ENCODE results near the gene CBX2.
A peak's percentile ranks its signal among the peaks of the same experiment; 100 is the strongest.

Gene CBX2

GRCh38 chr17:79779084-79779529, 1.2 kb downstream of the CBX2 start:
- no peak for TF ChIP-seq CTCF (conservative IDR thresholded peaks at IDR 0.05; ENCODE audit: low read depth, low read length)
- DNase-seq (ENCODE audit: low read depth), result no peak
- peak overlapping the region; percentile 47 for H3K4me3 ChIP-seq (ENCODE audit: low read length)

GRCh38 chr17:79779661-79780365, 1.9 kb downstream of the CBX2 start:
- H3K4me3 ChIP-seq (ENCODE audit: low read length), result no peak overlapping the region
- no peak for TF ChIP-seq CTCF (conservative IDR thresholded peaks at IDR 0.05; ENCODE audit: low read depth, low read length)
- no peak for DNase-seq (ENCODE audit: low read depth)

- TF ChIP-seq CTCF (conservative IDR thresholded peaks at IDR 0.05; ENCODE audit: low read depth, low read length), result no peak
- no peak overlapping the region for H3K4me3 ChIP-seq (ENCODE audit: low read length)
- DNase-seq (ENCODE audit: low read depth), result no peak
These were observed 3.2 kb downstream of the CBX2 start for GRCh38 chr17:79781012-79781650.

GRCh38 chr17:79781736-79782575, 4.0 kb downstream of the CBX2 start:
- H3K4me3 ChIP-seq (ENCODE audit: low read length), result no peak overlapping the region
- DNase-seq (ENCODE audit: low read depth), result no peak
- no peak for TF ChIP-seq CTCF (conservative IDR thresholded peaks at IDR 0.05; ENCODE audit: low read depth, low read length)

- DNase-seq (ENCODE audit: low read depth), result no peak
- H3K4me3 ChIP-seq (ENCODE audit: low read length), result no peak overlapping the region
- no peak for TF ChIP-seq CTCF (conservative IDR thresholded peaks at IDR 0.05; ENCODE audit: low read depth, low read length)
These were observed 5.9 kb downstream of the CBX2 start for GRCh38 chr17:79783891-79784290.

GRCh38 chr17:79784353-79785016, 6.5 kb downstream of the CBX2 start:
- TF ChIP-seq CTCF (conservative IDR thresholded peaks at IDR 0.05; ENCODE audit: low read depth, low read length), result no peak
- no peak overlapping the region for H3K4me3 ChIP-seq (ENCODE audit: low read length)
- DNase-seq (ENCODE audit: low read depth), result no peak

Data from retinal pigment epithelial cell (primary cell).